Bronchial epithelial cell (primary cell): Measurements from ENCODE around the gene IFNL1. TPM values are rescaled to one million over a fixed set of nuclear protein-coding genes. Genes with fewer than 3 reads are reported as not detected.

Source experiments
- DNase-seq: peaks from one replicate; pipeline ENCODE4 v3.0.0-alpha.2; 2010; ENCODE audit warnings: low read depth
- FAIRE-seq: peaks from 2 replicates; lab custom pipeline; 2011; peaks lifted over from hg19 to GRCh38; lab: Jason Lieb, UNC
- H3K27me3 ChIP-seq: 2 replicates; pipeline ENCODE4 v1.5.1; 2011; ENCODE audit warnings: low read length; ENCODE audit not compliant: control insufficient read depth, insufficient read depth
- H3K36me3 ChIP-seq: 2 replicates; pipeline ENCODE4 v1.5.1; 2011; ENCODE audit warnings: low read length; ENCODE audit not compliant: control insufficient read depth, insufficient read depth
- H3K4me3 ChIP-seq: 2 replicates; pipeline ENCODE4 v1.5.1; 2011; ENCODE audit warnings: mild to moderate bottlenecking, low read depth, low read length, control low read depth
- total RNA-seq: library from RNA; depleted of rRNA; stranded (reverse); fragments of >200 nt; gene quantifications from 2 replicates; pipeline ENCODE4 v1.2.1, GENCODE V29; 2014
- TF ChIP-seq, protein P1 (sequence below): IDR thresholded peaks from 2 replicates; pipeline ENCODE4 v1.5.1; 2011; ENCODE audit warnings: mild to moderate bottlenecking, moderate library complexity, low read length, control low read depth, inconsistent platforms; ENCODE audit not compliant: insufficient read depth, severe bottlenecking

Gene IFNL1
- total RNA-seq, 1 donor from 2014 or later = not detected

DNA sequence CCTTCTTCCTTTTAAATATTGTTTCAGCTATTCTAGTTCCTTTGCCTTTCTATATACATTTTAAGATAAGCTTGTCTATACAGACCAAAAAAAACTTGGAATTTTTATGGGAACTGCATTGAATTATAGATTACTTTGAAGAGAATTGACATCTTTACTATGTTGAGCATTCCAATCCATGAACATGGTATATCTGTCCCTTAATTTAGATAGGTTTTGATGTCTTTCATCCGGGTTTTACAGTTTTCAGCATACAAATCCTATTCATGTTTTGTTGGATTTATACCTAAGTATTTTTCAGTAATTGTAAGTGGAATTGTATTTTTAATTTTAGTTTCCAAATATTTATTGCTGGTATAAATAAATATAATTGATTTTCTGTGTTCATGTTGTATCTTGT is 12.2 kb upstream of the IFNL1 start:
- no peak overlapping the region for H3K4me3 ChIP-seq
- TF ChIP-seq, protein P1, sequence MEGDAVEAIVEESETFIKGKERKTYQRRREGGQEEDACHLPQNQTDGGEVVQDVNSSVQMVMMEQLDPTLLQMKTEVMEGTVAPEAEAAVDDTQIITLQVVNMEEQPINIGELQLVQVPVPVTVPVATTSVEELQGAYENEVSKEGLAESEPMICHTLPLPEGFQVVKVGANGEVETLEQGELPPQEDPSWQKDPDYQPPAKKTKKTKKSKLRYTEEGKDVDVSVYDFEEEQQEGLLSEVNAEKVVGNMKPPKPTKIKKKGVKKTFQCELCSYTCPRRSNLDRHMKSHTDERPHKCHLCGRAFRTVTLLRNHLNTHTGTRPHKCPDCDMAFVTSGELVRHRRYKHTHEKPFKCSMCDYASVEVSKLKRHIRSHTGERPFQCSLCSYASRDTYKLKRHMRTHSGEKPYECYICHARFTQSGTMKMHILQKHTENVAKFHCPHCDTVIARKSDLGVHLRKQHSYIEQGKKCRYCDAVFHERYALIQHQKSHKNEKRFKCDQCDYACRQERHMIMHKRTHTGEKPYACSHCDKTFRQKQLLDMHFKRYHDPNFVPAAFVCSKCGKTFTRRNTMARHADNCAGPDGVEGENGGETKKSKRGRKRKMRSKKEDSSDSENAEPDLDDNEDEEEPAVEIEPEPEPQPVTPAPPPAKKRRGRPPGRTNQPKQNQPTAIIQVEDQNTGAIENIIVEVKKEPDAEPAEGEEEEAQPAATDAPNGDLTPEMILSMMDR = no peak
- DNase-seq (no peak), FAIRE-seq (no peak)
- H3K36me3 ChIP-seq = no peaks in the 10 kb centered on the region
- H3K27me3 ChIP-seq = no peaks in the 10 kb centered on the region

DNA sequence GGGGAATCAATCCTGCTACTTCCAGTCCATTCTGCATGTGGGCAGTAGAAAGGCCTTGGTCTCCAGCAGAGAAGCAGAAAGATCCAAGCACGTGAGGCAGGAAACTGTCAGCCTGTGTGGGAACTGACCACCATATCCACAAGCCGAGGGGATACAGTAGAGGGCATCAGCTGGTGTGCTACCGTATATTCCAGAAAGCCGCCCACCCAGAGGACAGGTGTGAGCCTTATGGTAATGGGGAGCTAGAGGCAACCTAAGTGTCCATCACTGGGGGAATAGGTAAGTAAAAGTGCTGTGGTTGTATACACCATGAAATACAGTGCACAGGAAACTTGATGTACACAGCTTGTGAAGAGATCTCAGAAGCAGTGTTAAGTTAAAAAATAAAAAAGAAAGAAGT is 2.8 kb upstream of the IFNL1 start:
- FAIRE-seq (no peak), DNase-seq (no peak)
- H3K27me3 ChIP-seq = no peaks in the 10 kb centered on the region
- TF ChIP-seq, protein P1 = no peak
- no peaks in the 10 kb centered on the region for H3K36me3 ChIP-seq
- H3K4me3 ChIP-seq = no peak overlapping the region

DNA sequence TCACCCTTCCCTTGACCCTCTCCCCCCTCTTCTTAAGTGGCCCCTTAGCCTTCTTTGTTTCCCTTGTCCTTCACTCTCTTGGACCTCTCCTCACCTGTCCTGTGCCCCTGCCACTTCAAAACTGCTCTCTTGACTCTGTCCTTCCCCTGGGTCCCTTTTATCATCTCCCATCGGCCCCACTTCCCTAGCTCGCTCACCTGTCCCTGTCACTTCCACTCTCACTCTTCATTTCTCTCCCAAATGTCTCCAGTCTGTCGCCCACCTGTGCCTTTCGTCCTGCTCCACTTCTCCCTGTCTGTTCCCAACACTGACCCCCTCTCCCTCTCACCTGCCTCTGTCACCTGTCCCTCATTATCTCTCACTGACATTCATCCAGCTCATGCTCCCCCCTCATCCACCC is 699 bp downstream of the IFNL1 start:
- Histone ChIP-seq H3K4me3 (no peak overlapping the region), H3K27me3 (no peaks in the 10 kb centered on the region), H3K36me3 (no peaks in the 10 kb centered on the region)
- no peak for DNase-seq
- TF ChIP-seq, protein P1 = no peak
- no peak for FAIRE-seq

DNA sequence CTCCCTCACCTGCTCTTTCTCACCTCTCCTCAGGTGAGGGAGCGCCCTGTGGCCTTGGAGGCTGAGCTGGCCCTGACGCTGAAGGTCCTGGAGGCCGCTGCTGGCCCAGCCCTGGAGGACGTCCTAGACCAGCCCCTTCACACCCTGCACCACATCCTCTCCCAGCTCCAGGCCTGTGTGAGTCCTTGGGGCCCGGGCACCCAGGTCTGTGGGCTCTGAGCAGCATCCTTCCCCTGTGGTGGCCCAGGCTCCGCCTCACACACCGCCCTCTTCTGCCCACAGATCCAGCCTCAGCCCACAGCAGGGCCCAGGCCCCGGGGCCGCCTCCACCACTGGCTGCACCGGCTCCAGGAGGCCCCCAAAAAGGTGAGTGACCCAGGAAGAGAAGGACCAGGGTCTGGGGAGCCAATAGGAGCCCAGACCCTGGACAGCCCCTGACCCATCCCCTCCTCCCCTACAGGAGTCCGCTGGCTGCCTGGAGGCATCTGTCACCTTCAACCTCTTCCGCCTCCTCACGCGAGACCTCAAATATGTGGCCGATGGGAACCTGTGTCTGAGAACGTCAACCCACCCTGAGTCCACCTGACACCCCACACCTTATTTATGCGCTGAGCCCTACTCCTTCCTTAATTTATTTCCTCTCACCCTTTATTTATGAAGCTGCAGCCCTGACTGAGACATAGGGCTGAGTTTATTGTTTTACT is 1.9 kb downstream of the IFNL1 start:
- TF ChIP-seq, protein P1 = no peak
- Histone ChIP-seq H3K27me3 (no peaks in the 10 kb centered on the region), H3K36me3 (no peaks in the 10 kb centered on the region), H3K4me3 (no peak overlapping the region)
- DNase-seq = no peak
- no peak for FAIRE-seq

DNA sequence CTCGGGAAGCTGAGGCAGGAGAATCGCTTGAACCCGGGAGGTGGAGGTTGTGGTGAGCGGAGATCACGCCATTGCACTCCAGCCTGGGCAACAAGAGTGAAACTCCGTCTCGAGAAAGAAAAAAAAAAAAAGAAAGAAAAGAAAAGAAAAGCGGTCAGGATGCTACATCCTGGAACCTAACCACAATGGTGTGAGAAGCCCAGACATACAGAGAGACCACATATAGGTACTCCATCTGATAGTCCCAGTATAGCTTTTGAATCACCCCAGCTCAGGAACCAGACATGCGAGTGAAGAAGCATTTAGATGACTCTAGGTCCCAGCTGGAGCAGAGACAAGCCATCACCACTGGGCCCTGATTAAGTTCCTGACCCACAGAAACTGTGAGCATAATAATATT is 3.2 kb downstream of the IFNL1 start:
- DNase-seq (no peak), FAIRE-seq (no peak)
- TF ChIP-seq, protein P1 = no peak
- H3K27me3 ChIP-seq = no peaks in the 10 kb centered on the region
- H3K36me3 ChIP-seq = no peaks in the 10 kb centered on the region
- no peak overlapping the region for H3K4me3 ChIP-seq

GRCh38 chr19:39299832-39300231 is 3.6 kb downstream of the IFNL1 start:
- TF ChIP-seq, protein P1 = no peak
- Histone ChIP-seq H3K27me3 (no peaks in the 10 kb centered on the region), H3K36me3 (no peaks in the 10 kb centered on the region), H3K4me3 (no peak overlapping the region)
- FAIRE-seq (no peak), DNase-seq (no peak)
